Measurements from ENCODE around the gene PADI2. TPM values are rescaled to one million over a fixed set of nuclear protein-coding genes. Genes with fewer than 3 reads are reported as not detected.
A peak's percentile ranks its signal among the peaks of the same experiment; 100 is the strongest.

Gene PADI2
- total RNA-seq, 1 experiment from 2014 or later: 3.0 TPM

DNA sequence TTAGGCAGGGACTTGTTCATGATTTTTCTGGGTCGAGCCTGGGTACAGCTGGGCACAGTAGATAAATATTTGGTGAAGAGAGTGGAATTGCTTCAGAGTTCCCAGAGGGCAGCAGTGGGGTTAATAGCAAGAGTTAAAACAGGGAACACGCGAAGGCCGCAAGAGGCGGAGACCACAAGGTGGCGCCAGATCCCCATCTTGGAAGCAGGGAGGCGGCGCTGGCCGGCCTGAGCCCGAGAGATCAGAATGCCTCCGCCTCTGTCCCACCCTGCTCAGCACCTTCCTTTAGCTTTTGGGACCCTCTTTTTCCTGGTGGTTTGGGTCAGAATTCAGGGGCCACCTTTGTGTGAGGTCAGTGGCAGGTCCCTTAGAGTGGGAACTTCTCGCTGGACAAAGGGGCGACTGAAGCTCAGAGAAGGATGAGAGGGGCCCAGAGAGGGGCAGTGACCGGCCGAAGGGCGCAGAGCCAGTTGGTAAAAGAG, 6.5 kb upstream of the PADI2 start:
- Histone ChIP-seq H3K9ac (ENCODE audit: extremely low read depth, insufficient read length, low read length) (no peak overlapping the region), H2AFZ (ENCODE audit: low read length) (no peak overlapping the region), H3K23me2 (ENCODE audit: insufficient read length, low read depth, low read length, poor library complexity, severe bottlenecking) (no peaks in the 10 kb centered on the region), H2AK5ac (ENCODE audit: insufficient read length, low read length) (no peak overlapping the region), H4K8ac (replicated peaks; ENCODE audit: insufficient read length, low read depth, low read length) (no peak overlapping the region), H4K5ac (ENCODE audit: insufficient read length, low read depth, low read length) (no peak overlapping the region), H4K20me1 (ENCODE audit: control insufficient read depth, insufficient read depth, insufficient read length) (no peaks in the 10 kb centered on the region), H3K4ac (ENCODE audit: low read depth, low read length) (no peak overlapping the region), H3K56ac (ENCODE audit: insufficient read length, low read depth, low read length) (no peak overlapping the region), H3K79me2 (ENCODE audit: insufficient read depth, low read length) (no peaks in the 10 kb centered on the region), H3K4me1 (ENCODE audit: insufficient read depth, low read length) (no peaks in the 10 kb centered on the region; the same call in 1 of the 2 replicates), H3K23ac (ENCODE audit: insufficient read length, low read depth, low read length) (no peak overlapping the region), H2BK5ac (ENCODE audit: insufficient read length, low read length) (no peak overlapping the region), H2BK12ac (ENCODE audit: insufficient read length, low read depth, low read length) (no peak overlapping the region), H4K91ac (ENCODE audit: insufficient read length, low read depth, low read length) (no peak overlapping the region), H3K27ac (ENCODE audit: insufficient read length, low read depth, low read length) (no peak overlapping the region), H2BK20ac (ENCODE audit: low read depth, low read length, poor library complexity, severe bottlenecking) (no peak overlapping the region), H3K9me3 (ENCODE audit: control insufficient read depth, low read depth, low read length) (no peaks in the 10 kb centered on the region), H2BK120ac (ENCODE audit: low read depth, low read length, poor library complexity, severe bottlenecking) (no peak overlapping the region), H3T11ph (ENCODE audit: low read length) (no peak overlapping the region), H3K14ac (ENCODE audit: insufficient read depth, low read length) (no peak overlapping the region), H3K79me1 (ENCODE audit: insufficient read depth, low read depth, low read length, poor library complexity, severe bottlenecking) (no peaks in the 10 kb centered on the region), H2BK15ac (ENCODE audit: low read depth, low read length) (no peak overlapping the region), H3K18ac (ENCODE audit: insufficient read length, low read depth, low read length) (no peak overlapping the region), H3K4me2 (ENCODE audit: insufficient read depth, insufficient read length, low read length) (no peak overlapping the region), H3K27me3 (ENCODE audit: insufficient read depth, low read length) (no peaks in the 10 kb centered on the region)
- DNase-seq: peak; percentile 93
- H3K27ac Mint-ChIP-seq: no peak overlapping the region
- no peaks in the 10 kb centered on the region; a peak in 1 of 5 replicates for H3K9me3 Mint-ChIP-seq
- TF ChIP-seq CTCF (conservative IDR thresholded peaks at IDR 0.05): peak; percentile 98
- WGBS (ENCODE audit: extremely low coverage, insufficient read length, low lambda C conversion rate): no CpG with 5 or more reads among the region's 16 CpGs
- no peaks in the 10 kb centered on the region for H3K36me3 Mint-ChIP-seq (ENCODE audit: insufficient read depth in 1 of 3, low read depth in 3 of 3)
- no peak overlapping the region for H3K4me3 Mint-ChIP-seq
- H3K27me3 Mint-ChIP-seq (ENCODE audit: low read depth): peaks cover 5% of the 10 kb centered on the region
- H3K4me1 Mint-ChIP-seq: peaks cover 25 to 35% of the 10 kb centered on the region in 2 experiments
